ENCODE data around the gene UTP25. TPM values are rescaled to one million over a fixed set of nuclear protein-coding genes. Genes with fewer than 3 reads are reported as not detected.

Gene UTP25
- total and polyA plus RNA-seq, 4 donors: 6.5 to 9.0 (median 7.4) TPM

- peaks cover 5% of the 10 kb centered on the region for H3K4me1 ChIP-seq (ENCODE audit: control insufficient read depth, insufficient read depth, low read length)
- no peak overlapping the region for H3K27ac ChIP-seq (ENCODE audit: low read depth, low read length)
Measured at GRCh38 chr1:209866201-209866600, 38.4 kb downstream of the UTP25 start.

GRCh38 chr1:209869291-209870149, 41.7 kb downstream of the UTP25 start:
- Histone ChIP-seq H3K9me3 (ENCODE audit: control insufficient read depth, insufficient read depth, low read length) (no peaks in the 10 kb centered on the region), H3K4me1 (ENCODE audit: control insufficient read depth, insufficient read depth, low read length) (peaks cover 6% of the 10 kb centered on the region), H3K36me3 (ENCODE audit: control insufficient read depth, insufficient read depth, low read length) (no peaks in the 10 kb centered on the region), H3K4me3 (ENCODE audit: low read depth, low read length) (no peak overlapping the region), H3K27ac (ENCODE audit: low read depth, low read length) (peak overlapping the region; percentile 75), H3K27me3 (ENCODE audit: control insufficient read depth, insufficient read depth, low read length) (peaks cover 6% of the 10 kb centered on the region)
- 25% methylated on average over 1 of the region's 2 CpGs for WGBS (ENCODE audit: insufficient coverage)
- DNase-seq (ENCODE audit: low read depth in 4 of 6, low spot score in 6 of 6): peak in 2 of 6 donors; percentile 60 to 86

More at GRCh38 chr1:209866201-209866600, 38.4 kb downstream of the UTP25 start:
- no CpG with 5 or more reads among the region's 1 CpG for WGBS (ENCODE audit: insufficient coverage)
- DNase-seq (ENCODE audit: low read depth in 4 of 6, low spot score in 6 of 6): no peak
- Histone ChIP-seq H3K27me3 (ENCODE audit: control insufficient read depth, insufficient read depth, low read length) (peaks cover 16% of the 10 kb centered on the region), H3K9me3 (ENCODE audit: control insufficient read depth, insufficient read depth, low read length) (no peaks in the 10 kb centered on the region), H3K36me3 (ENCODE audit: control insufficient read depth, insufficient read depth, low read length) (no peaks in the 10 kb centered on the region), H3K4me3 (ENCODE audit: low read depth, low read length) (no peak overlapping the region)

GRCh38 chr1:209870151-209870831, 42.5 kb downstream of the UTP25 start:
- WGBS (ENCODE audit: insufficient coverage): no CpG with 5 or more reads among the region's 4 CpGs
- H3K27ac ChIP-seq (ENCODE audit: low read depth, low read length): peak overlapping the region; percentile 75
- peak in 2 of 6 donors; percentile 62 to 86 for DNase-seq (ENCODE audit: low read depth in 4 of 6, low spot score in 6 of 6)
- no peaks in the 10 kb centered on the region for H3K9me3 ChIP-seq (ENCODE audit: control insufficient read depth, insufficient read depth, low read length)
- peaks cover 6% of the 10 kb centered on the region for H3K4me1 ChIP-seq (ENCODE audit: control insufficient read depth, insufficient read depth, low read length)
- no peaks in the 10 kb centered on the region for H3K36me3 ChIP-seq (ENCODE audit: control insufficient read depth, insufficient read depth, low read length)
- H3K27me3 ChIP-seq (ENCODE audit: control insufficient read depth, insufficient read depth, low read length): peaks cover 6% of the 10 kb centered on the region
- H3K4me3 ChIP-seq (ENCODE audit: low read depth, low read length): no peak overlapping the region

- WGBS (ENCODE audit: insufficient coverage): no CpG with 5 or more reads among the region's 1 CpG
- no peak for DNase-seq (ENCODE audit: low read depth in 4 of 6, low spot score in 6 of 6)
- Histone ChIP-seq H3K36me3 (ENCODE audit: control insufficient read depth, insufficient read depth, low read length) (no peaks in the 10 kb centered on the region), H3K9me3 (ENCODE audit: control insufficient read depth, insufficient read depth, low read length) (no peaks in the 10 kb centered on the region), H3K4me1 (ENCODE audit: control insufficient read depth, insufficient read depth, low read length) (peaks cover 11% of the 10 kb centered on the region), H3K27me3 (ENCODE audit: control insufficient read depth, insufficient read depth, low read length) (peaks cover 6% of the 10 kb centered on the region), H3K4me3 (ENCODE audit: low read depth, low read length) (no peak overlapping the region), H3K27ac (ENCODE audit: low read depth, low read length) (peak overlapping the region; percentile 75)
Measured at GRCh38 chr1:209871006-209871405, 43.2 kb downstream of the UTP25 start.

- Histone ChIP-seq H3K36me3 (ENCODE audit: control insufficient read depth, insufficient read depth, low read length) (no peaks in the 10 kb centered on the region), H3K27ac (ENCODE audit: low read depth, low read length) (peak overlapping the region; percentile 75), H3K4me3 (ENCODE audit: low read depth, low read length) (no peak overlapping the region), H3K9me3 (ENCODE audit: control insufficient read depth, insufficient read depth, low read length) (no peaks in the 10 kb centered on the region), H3K27me3 (ENCODE audit: control insufficient read depth, insufficient read depth, low read length) (peaks cover 6% of the 10 kb centered on the region), H3K4me1 (ENCODE audit: control insufficient read depth, insufficient read depth, low read length) (peaks cover 13% of the 10 kb centered on the region)
- no peak for DNase-seq (ENCODE audit: low read depth in 4 of 6, low spot score in 6 of 6)
- no CpG with 5 or more reads among the region's 2 CpGs for WGBS (ENCODE audit: insufficient coverage)
Measured at GRCh38 chr1:209871430-209871829, 43.7 kb downstream of the UTP25 start.

GRCh38 chr1:209873067-209873799, 45.5 kb downstream of the UTP25 start:
- H3K9me3 ChIP-seq (ENCODE audit: control insufficient read depth, insufficient read depth, low read length): no peaks in the 10 kb centered on the region
- no peak for DNase-seq (ENCODE audit: low read depth in 4 of 6, low spot score in 6 of 6)
- H3K4me3 ChIP-seq (ENCODE audit: low read depth, low read length): no peak overlapping the region
- no peak overlapping the region for H3K27ac ChIP-seq (ENCODE audit: low read depth, low read length)
- 100% methylated on average over 1 of the region's 3 CpGs for WGBS (ENCODE audit: insufficient coverage)
- peaks cover 6% of the 10 kb centered on the region for H3K27me3 ChIP-seq (ENCODE audit: control insufficient read depth, insufficient read depth, low read length)
- peaks cover 13% of the 10 kb centered on the region for H3K4me1 ChIP-seq (ENCODE audit: control insufficient read depth, insufficient read depth, low read length)
- no peaks in the 10 kb centered on the region for H3K36me3 ChIP-seq (ENCODE audit: control insufficient read depth, insufficient read depth, low read length)

- Histone ChIP-seq H3K4me3 (ENCODE audit: low read depth, low read length) (no peak overlapping the region), H3K27me3 (ENCODE audit: control insufficient read depth, insufficient read depth, low read length) (peaks cover 6% of the 10 kb centered on the region), H3K36me3 (ENCODE audit: control insufficient read depth, insufficient read depth, low read length) (no peaks in the 10 kb centered on the region), H3K9me3 (ENCODE audit: control insufficient read depth, insufficient read depth, low read length) (no peaks in the 10 kb centered on the region), H3K27ac (ENCODE audit: low read depth, low read length) (peak overlapping the region; percentile 8), H3K4me1 (ENCODE audit: control insufficient read depth, insufficient read depth, low read length) (peaks cover 13% of the 10 kb centered on the region)
- DNase-seq (ENCODE audit: low read depth in 4 of 6, low spot score in 6 of 6): peak in 2 of 6 donors; percentile 85 to 93
- WGBS (ENCODE audit: insufficient coverage): 19% methylated on average over 5 of the region's 7 CpGs
Measured at GRCh38 chr1:209875515-209875914, 47.7 kb downstream of the UTP25 start.

- peak in 1 of 6 donors; percentile 53 for DNase-seq (ENCODE audit: low read depth in 4 of 6, low spot score in 6 of 6)
- peaks cover 12% of the 10 kb centered on the region for H3K27me3 ChIP-seq (ENCODE audit: control insufficient read depth, insufficient read depth, low read length)
- H3K36me3 ChIP-seq (ENCODE audit: control insufficient read depth, insufficient read depth, low read length): no peaks in the 10 kb centered on the region
- 55% methylated on average over 3 of the region's 6 CpGs for WGBS (ENCODE audit: insufficient coverage)
- no peak overlapping the region for H3K4me3 ChIP-seq (ENCODE audit: low read depth, low read length)
- no peaks in the 10 kb centered on the region for H3K9me3 ChIP-seq (ENCODE audit: control insufficient read depth, insufficient read depth, low read length)
- peaks cover 13% of the 10 kb centered on the region for H3K4me1 ChIP-seq (ENCODE audit: control insufficient read depth, insufficient read depth, low read length)
- peak overlapping the region; percentile 8 for H3K27ac ChIP-seq (ENCODE audit: low read depth, low read length)
Measured at GRCh38 chr1:209876078-209876800, 48.5 kb downstream of the UTP25 start.

Measured in spinal cord (tissue), 10 donors.